Type B pancreatic cell (in vitro differentiated cells): ENCODE results near the gene KIF15. TPM values are rescaled to one million over a fixed set of nuclear protein-coding genes. Genes with fewer than 3 reads are reported as not detected.

Source experiments
- DNase-seq: peaks from one replicate; pipeline ENCODE4 v3.0.0; 2021; ENCODE audit warnings: mixed read lengths; ENCODE audit not compliant: unreplicated experiment; ENCODE audit errors: extremely low spot score
- H3K27ac Mint-ChIP-seq: 2 replicates; pipeline ENCODE4 v1.8.0; 2021; ENCODE audit warnings: mild to moderate bottlenecking, mixed read lengths
- H3K27me3 Mint-ChIP-seq: 2 replicates; pipeline ENCODE4 v1.8.0; 2021; ENCODE audit warnings: mixed read lengths
- H3K36me3 Mint-ChIP-seq: 2 replicates; pipeline ENCODE4 v1.8.0; 2021; ENCODE audit warnings: mixed read lengths
- H3K4me1 Mint-ChIP-seq: one replicate; pipeline ENCODE4 v1.8.0; 2021; ENCODE audit warnings: mixed read lengths; ENCODE audit not compliant: unreplicated experiment
- H3K4me3 Mint-ChIP-seq: 2 replicates; pipeline ENCODE4 v1.8.0; 2021; ENCODE audit warnings: mild to moderate bottlenecking, mixed read lengths
- H3K9me3 Mint-ChIP-seq: 2 replicates; pipeline ENCODE4 v1.8.0; 2021; ENCODE audit warnings: mixed read lengths
- total RNA-seq: library from RNA; stranded (reverse); gene quantifications from 2 replicates; pipeline ENCODE4 v1.2.1, GENCODE V29; 2021; ENCODE audit warnings: low replicate concordance
- TF ChIP-seq, protein P1 (sequence below): fragments of 200-600 bp; sonication (generic); conservative IDR thresholded peaks from 2 replicates; pipeline ENCODE4 v1.5.0; 2021; ENCODE audit warnings: antibody characterized with exemption, mild to moderate bottlenecking

Gene KIF15
- total RNA-seq, 1 donor from 2014 or later, result 24.8 TPM

DNA sequence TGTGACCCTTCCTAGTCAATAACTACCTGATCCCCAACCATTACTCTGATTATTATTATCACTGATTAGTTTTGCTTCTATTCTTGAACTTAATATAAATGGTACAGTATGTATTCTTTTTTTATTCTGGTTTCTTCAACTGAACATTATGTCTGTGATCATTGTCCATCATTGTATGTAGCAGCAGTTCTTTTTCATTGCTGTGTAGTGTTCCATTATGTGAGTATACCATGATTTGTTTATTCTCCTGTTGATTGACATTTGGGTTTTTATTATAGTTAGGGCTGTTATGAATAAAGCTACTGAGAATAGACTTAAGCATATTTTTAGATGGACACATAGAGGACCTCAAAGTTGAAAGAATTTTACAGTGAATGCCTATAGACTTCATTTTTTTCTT lies 2.7 kb downstream of the KIF15 start:
- H3K4me3 Mint-ChIP-seq, result no peak overlapping the region
- no peaks in the 10 kb centered on the region for H3K9me3 Mint-ChIP-seq
- H3K36me3 Mint-ChIP-seq, result peaks cover 37% of the 10 kb centered on the region
- no peaks in the 10 kb centered on the region for H3K27me3 Mint-ChIP-seq
- no peak overlapping the region for H3K27ac Mint-ChIP-seq
- no peak for DNase-seq
- TF ChIP-seq, protein P1, sequence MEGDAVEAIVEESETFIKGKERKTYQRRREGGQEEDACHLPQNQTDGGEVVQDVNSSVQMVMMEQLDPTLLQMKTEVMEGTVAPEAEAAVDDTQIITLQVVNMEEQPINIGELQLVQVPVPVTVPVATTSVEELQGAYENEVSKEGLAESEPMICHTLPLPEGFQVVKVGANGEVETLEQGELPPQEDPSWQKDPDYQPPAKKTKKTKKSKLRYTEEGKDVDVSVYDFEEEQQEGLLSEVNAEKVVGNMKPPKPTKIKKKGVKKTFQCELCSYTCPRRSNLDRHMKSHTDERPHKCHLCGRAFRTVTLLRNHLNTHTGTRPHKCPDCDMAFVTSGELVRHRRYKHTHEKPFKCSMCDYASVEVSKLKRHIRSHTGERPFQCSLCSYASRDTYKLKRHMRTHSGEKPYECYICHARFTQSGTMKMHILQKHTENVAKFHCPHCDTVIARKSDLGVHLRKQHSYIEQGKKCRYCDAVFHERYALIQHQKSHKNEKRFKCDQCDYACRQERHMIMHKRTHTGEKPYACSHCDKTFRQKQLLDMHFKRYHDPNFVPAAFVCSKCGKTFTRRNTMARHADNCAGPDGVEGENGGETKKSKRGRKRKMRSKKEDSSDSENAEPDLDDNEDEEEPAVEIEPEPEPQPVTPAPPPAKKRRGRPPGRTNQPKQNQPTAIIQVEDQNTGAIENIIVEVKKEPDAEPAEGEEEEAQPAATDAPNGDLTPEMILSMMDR, result no peak
- peaks cover 4% of the 10 kb centered on the region for H3K4me1 Mint-ChIP-seq

DNA sequence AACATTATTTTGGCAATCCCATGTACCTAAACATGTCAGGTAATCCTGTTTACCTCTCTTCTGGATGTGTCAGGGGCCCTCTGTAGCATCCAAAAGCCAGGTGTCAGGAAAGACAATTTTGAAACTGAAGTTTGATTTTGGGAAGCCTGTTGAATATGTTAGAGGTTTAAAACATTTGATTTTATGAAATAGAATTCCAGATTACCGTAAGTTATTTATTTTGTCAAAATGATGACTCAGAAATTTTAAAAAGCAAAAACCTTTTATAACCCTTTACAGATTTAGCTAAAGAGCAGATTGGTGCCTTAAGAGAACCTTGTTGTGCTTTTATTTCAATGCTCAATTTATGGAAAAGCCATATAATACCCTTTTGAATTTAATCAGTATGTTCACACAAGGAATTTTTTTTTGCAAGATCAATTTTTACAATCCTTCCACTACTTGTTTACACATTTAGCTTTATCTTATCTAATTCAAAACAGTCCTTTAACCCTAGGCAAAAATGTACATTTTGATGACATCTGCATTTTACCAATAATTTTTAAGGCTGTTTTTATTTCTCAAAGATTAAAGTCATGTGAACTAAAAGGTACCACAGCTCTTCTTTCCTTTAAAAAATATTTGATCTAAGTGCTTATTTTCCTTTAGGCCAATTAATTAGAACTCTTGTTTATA lies 10.0 kb downstream of the KIF15 start:
- Mint-ChIP-seq H3K4me3 (no peak overlapping the region), H3K9me3 (peaks cover 5% of the 10 kb centered on the region), H3K4me1 (no peaks in the 10 kb centered on the region), H3K27me3 (no peaks in the 10 kb centered on the region), H3K27ac (no peak overlapping the region), H3K36me3 (peaks cover 33% of the 10 kb centered on the region)
- no peak for DNase-seq
- TF ChIP-seq, protein P1, result no peak

DNA sequence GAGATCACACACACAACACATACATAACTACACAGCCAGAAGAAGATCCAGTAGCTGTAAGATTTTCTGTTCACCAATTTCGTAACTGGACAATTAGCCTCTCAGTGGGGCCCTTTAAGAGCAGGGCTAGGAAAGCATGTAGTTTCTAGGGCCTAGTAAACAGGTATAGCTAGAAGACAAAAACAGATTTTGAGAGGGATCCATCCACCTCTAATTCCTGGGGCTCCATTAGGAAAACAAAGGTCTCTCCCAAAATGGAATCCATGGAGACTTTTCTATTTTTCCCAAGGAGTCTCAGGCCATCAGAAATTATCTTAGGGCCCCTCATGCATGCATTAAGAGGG lies 10.5 kb downstream of the KIF15 start:
- peaks cover 31% of the 10 kb centered on the region for H3K36me3 Mint-ChIP-seq
- H3K27me3 Mint-ChIP-seq, result no peaks in the 10 kb centered on the region
- TF ChIP-seq, protein P1, result no peak
- H3K9me3 Mint-ChIP-seq, result peaks cover 5% of the 10 kb centered on the region
- no peak overlapping the region for H3K27ac Mint-ChIP-seq
- no peaks in the 10 kb centered on the region for H3K4me1 Mint-ChIP-seq
- DNase-seq, result no peak
- H3K4me3 Mint-ChIP-seq, result no peak overlapping the region

DNA sequence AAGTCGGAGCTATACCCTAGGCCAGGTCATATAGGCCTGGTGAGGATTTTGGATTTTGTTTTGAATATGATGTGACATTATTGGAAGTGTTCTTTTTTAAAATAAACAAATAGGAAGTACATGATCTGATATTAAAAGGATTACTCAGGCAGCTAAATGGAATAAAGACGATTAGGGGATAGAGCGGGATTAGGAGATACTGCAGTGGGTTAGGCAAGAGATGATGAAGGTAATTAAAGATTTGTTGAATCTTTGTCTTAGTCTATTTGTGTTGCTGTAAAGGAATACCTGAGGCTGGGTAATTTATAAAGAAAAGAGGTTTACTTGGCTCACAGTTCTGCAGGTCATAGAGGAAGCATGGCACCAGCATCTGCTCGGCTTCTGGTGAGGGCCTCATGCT lies 21.3 kb downstream of the KIF15 start:
- no peaks in the 10 kb centered on the region for H3K27me3 Mint-ChIP-seq
- no peaks in the 10 kb centered on the region for H3K4me1 Mint-ChIP-seq
- no peak for DNase-seq
- H3K27ac Mint-ChIP-seq, result no peak overlapping the region
- no peak overlapping the region for H3K4me3 Mint-ChIP-seq
- peaks cover 20% of the 10 kb centered on the region for H3K36me3 Mint-ChIP-seq
- H3K9me3 Mint-ChIP-seq, result no peaks in the 10 kb centered on the region
- TF ChIP-seq, protein P1, result no peak

DNA sequence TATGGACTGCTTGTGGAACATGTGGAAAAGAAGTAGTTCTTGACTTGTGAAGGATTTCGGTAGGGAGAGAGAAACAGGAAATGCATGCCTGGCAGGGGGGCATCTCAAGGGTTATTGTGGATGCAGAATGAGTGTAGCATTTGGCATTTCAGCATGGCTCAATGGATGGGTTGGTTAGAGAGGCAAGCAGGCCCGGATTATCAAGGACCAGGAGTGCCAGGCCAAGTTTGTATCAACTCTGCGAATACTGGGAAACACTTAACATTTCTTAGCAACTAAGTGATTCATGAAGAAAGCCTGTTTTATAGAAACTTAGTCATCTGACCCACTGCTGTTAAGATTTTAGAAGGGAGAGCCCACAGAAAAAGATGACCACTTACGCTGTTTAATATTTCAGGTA lies 33.6 kb downstream of the KIF15 start:
- Mint-ChIP-seq H3K36me3 (peaks cover 16% of the 10 kb centered on the region), H3K27me3 (no peaks in the 10 kb centered on the region), H3K9me3 (no peaks in the 10 kb centered on the region), H3K4me3 (no peak overlapping the region), H3K27ac (no peak overlapping the region), H3K4me1 (no peaks in the 10 kb centered on the region)
- DNase-seq, result no peak
- TF ChIP-seq, protein P1, result no peak

DNA sequence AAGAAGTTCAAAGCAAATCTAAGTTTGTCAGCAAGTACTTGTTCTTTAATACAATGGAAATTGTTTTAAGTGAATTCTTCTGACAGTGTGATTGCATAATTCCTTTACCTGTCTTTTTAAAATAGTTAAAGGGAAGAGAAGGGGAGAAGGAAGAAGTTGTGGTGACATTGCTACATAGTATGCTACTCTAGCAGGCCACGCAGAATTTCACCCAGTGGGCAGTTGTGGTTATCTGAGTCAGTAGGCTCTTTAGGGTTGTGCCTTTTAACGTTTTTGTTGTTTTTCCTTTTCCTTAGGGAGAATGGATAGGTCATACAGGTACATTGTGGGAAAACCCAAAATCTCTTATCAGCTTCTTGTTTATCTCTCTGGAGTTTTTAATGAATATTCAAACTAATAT lies 40.4 kb downstream of the KIF15 start:
- Mint-ChIP-seq H3K27me3 (no peaks in the 10 kb centered on the region), H3K36me3 (peaks cover 7% of the 10 kb centered on the region), H3K27ac (no peak overlapping the region), H3K9me3 (no peaks in the 10 kb centered on the region), H3K4me3 (no peak overlapping the region), H3K4me1 (no peaks in the 10 kb centered on the region)
- TF ChIP-seq, protein P1, result no peak
- DNase-seq, result no peak
